ENCODE results near the gene WNT3A.

Gene WNT3A

DNA sequence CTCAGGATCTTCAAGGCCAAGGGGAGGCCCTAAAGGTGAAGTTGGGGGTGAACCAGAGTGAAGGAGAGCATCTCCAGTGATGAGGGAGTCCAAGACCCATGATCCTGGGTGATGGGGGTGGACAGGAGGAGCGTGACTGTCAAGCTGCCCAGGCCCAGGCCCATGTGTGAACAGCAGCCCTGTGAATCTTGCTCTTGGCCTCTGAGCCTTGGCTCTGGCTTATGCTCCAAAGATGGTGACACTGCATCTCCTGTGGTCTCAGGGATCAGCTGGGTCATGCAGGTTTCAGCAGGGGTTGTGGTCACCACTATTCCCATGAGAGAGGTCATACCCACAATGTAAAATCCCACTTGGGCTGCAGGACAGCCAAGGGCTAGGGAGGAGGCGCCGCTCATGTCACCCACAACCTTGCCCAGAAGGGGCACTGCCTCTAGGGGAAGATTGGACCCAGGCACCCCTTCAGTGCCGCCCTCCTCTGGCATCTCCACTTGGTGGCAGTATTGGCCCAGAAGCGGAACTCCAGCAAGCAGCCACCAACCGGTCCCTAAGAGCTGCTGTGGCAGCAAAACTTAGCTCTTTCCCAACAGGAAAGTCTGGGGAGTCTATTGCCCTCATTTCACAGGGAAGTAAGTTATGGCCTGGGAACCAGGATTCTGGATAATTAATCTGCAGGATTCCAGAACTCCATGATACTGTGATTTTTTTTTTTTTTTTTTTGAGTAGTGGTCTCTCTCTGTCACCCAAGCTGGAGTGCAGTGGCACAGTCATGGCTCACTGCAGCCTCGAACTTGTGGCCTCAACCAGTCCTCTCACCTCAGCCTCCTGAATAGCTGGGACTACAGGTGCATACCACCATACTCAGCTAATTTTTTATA, 7.5 kb upstream of the WNT3A start:
- DNase-seq = peak; percentile 55

GRCh38 chr1:228000416-228000815, 6.4 kb upstream of the WNT3A start:
- DNase-seq = no peak

GRCh38 chr1:228000836-228001563, 5.8 kb upstream of the WNT3A start:
- DNase-seq = no peak

GRCh38 chr1:228001738-228002535, 4.9 kb upstream of the WNT3A start:
- DNase-seq = peak; percentile 7

- DNase-seq = no peak
These were observed 4.0 kb upstream of the WNT3A start for GRCh38 chr1:228002792-228003191.

DNA sequence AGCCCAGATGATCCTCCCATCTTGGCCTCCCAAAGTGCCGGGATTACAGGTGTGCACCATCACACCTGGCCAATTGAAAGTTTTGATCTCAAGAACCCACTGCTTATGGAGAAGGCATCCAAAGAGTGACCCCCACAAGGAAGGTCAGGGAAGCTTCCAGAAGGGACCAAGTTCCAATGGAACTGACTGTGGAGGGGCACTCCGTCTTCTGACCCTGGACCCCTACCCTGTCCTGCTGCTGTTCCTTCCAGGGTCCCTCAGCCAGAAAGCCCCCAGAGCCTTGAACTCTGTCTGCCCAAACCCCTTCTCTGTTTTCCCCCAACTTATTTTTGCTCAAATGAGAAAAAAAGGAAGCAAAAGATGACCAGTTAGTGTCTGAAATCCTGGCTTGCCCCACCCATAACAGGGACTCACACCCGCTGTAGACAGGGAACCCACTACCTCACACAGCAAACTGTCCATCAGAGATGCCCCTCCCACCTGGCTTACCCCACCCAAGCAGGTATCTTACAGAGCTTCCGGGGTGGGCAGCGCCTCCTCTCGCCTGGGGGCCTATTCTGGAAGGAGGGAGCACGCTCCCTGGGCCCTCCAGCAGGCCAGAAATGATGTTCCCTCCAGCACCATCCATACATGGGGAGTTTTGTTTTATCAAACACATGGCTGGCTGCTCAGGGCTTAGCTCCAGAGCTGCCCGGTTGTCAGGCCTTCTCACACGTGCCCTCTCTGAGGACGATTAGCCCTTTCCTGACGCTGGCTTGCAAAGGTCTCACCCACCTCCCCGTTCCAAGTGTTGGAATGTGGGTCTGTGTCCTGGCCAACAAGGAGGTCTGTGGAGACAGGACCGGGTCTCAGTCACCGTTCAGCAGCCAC, 3.1 kb upstream of the WNT3A start:
- DNase-seq = no peak

GRCh38 chr1:228004331-228004855, 2.4 kb upstream of the WNT3A start:
- DNase-seq = peak; percentile 6

DNA sequence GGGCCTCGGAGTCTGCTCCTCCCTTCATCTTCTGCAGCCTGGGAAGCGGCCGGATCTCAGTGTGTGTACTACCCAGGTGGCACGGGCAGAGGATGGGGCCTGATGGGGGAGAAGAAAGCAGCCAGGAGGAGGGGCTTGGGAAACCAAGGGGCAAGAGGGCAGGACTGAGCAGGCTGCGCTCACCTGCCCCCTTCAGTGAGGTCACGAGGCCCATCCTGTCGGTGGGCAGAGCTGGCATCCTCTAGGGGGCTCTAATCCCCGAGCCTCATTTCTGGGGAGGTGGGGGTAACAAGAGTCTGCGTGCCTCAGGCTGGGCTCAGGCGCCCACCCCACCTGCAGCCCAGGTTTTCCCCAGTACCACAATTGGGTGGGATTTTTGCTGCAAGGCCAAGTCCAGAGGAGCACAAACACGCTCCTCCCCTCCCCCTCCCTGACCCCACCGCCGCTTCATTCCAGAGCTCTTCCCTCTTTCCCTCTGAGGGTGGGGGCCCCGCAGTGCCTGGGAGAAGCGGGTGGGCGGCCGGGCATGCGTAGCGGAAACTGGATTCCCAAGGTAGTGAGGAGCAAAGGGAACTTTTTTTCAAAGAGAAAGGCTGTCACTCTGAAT, 1.8 kb upstream of the WNT3A start:
- peak; percentile 9 for DNase-seq

DNA sequence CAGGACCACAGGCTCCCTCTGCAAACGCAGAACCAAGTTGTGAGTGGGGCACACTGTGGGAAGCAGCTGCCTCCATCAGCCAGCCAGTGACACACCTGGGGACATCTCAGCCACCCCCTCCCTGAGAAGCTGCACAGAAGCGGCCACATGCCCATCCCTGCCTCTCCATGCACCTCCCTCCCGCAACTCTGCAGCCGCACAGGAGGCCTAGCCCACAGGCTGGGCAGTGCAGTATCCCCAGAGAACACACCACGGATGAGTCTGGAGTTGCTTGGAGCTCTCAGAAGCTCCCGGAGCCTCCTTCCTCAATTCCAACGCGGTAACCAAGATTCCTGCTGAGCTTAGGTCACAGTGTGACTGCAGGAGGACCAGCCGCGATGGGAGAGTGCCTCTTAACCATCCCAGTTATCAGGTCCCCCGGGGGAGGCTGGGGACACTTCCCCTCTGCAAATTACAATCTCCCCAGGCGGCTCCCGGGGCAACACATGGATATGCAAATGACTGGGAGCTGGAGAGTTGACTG, 1.2 kb upstream of the WNT3A start:
- DNase-seq = peak; percentile 4

- DNase-seq = peak; percentile 11
These were observed 588 bp upstream of the WNT3A start for GRCh38 chr1:228006034-228006785.

GRCh38 chr1:228007049-228007800, 427 bp downstream of the WNT3A start:
- DNase-seq = peak; percentile 17

DNA sequence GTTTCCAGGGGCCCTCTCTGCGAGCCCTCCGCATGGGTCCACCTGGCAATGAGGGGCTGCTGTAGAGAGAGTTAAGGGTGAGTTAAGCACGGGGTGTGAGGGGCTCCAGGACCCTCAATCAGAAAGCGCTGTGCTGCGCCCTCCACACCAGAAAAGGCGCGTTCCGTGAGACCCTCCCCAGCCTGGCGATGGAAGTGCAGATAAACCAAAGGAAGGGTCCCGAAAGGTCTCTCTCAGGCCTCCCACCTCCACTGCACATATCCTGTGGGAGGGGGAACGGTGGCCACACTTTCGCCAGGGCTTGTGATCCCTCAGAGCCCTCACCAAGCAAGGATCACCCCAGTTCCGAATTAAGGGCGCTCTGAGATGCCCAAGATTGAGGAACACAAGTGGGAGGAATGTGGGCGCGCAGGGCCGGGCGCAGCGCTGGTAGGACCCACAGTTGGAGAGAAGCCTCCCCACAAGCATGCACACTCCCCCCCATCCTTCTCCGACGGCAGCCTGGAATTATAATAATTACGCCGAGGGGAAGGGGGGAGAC, 1.1 kb downstream of the WNT3A start:
- peak; percentile 6 for DNase-seq

GRCh38 chr1:228008391-228009115, 1.8 kb downstream of the WNT3A start:
- peak; percentile 13 for DNase-seq

GRCh38 chr1:228009116-228009827, 2.5 kb downstream of the WNT3A start:
- peak; percentile 9 for DNase-seq

- DNase-seq = peak; percentile 11
These were observed 3.3 kb downstream of the WNT3A start for GRCh38 chr1:228009828-228010775.

GRCh38 chr1:228010921-228011320, 4.1 kb downstream of the WNT3A start:
- peak; percentile 9 for DNase-seq
